Brain pericyte (primary cell): ENCODE data around the gene CXCR5.

Experiments used
- DNase-seq: peaks from one replicate; pipeline ENCODE4 v3.0.0-alpha.2; 2012; ENCODE audit warnings: low read depth, low spot score

Gene CXCR5

DNA sequence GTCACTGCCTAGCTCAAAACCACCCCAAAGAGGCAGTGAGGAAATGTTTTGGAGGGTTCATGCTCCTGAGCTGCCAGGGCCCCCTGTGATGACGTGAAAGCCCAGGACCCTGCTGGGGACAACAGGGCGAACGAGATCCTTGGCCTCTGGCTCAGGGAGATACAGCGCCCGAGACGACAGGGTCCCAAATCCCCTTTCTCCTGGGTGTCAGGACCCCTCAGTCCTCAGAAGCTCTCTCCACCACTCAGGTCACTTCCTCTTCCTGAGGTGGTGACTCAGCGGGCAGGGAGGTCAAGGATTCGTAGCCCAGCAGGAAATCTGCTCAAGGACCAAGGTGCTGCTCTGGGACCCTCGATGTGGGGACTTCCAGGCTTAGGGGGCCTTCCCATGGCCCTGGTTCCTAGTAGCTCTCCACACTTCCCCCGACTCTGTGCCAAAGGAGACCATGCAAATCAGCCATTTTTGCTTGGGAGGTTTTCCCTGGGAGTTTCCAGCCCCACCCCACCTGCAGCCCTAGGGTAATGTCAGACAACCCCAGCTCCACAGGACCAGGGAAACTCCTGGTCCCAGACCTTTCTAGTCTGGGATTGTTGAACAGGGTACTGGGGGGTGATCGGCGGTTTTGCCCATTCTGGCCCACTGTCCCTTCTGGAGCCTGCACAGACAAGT lies 29.2 kb downstream of the CXCR5 start:
- DNase-seq: no peak

DNA sequence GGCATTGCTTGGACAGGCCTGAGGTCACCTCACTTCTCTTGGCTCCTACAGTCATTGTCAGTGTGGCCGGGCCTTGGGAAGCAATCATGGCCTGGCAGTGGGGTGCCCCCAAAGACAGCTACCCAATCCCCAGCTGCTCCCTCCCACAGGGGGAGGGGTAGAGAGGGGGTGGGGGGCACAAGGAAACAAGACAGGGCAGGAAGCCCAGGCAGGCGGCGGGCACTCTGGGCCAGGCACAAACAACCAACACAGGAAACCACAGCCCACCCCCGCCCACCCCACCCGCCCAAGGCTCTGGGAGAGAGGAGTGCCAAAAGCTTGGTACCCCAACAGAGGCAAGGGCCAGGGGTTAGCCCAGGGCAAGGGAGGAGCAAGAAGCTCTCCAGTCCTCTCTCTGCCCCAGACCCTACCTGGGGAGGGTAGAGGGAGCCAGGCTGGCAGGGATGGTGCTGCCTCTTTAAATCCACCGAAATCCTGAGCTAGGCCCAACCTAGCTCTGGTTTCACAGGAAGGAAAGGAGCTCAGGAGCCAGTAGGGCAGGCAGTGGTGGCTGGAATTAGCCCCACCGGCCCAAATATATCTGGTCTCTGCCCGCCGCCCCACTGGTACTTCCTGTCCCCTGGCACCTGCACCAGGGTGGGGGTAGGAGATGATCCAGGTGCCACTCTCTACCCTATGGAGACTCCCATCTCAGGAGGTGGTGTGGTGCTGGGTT lies 29.9 kb downstream of the CXCR5 start:
- DNase-seq: no peak

DNA sequence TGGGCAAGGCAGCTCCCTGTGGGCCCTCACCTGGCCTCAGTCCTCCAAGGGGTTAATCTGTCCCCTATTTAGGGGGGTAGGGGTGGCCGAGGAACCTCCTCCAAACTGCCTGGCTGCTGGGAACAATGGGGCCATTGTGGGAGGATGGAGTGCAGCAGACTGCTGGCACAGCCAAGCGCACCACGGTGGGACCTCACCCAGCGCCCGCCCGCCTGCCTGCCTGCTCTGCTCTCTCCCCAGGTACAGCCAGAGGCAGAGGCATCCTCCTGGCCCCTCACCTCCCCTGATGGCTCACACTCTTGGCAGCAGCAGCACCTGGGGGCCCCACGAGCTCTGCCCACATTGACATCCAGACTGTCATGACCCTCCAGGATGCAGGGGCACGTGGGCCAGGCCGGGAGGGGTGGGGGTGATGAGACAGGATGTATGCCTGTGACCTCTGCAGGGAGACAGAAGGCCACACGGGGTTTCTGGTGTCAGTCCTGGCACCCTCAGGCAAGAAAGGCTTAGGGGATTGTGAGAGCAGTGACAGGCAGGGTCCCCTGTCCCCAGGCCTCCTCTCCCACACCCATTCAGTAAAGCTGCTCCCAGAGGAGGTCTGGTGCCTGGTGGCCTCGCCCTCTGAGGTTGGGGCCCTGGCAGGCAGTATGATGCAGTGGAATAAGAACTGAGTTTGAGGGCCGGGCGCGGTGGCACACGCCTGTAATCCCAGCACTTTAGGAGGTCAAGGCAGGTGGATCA lies 30.7 kb downstream of the CXCR5 start:
- DNase-seq: no peak

DNA sequence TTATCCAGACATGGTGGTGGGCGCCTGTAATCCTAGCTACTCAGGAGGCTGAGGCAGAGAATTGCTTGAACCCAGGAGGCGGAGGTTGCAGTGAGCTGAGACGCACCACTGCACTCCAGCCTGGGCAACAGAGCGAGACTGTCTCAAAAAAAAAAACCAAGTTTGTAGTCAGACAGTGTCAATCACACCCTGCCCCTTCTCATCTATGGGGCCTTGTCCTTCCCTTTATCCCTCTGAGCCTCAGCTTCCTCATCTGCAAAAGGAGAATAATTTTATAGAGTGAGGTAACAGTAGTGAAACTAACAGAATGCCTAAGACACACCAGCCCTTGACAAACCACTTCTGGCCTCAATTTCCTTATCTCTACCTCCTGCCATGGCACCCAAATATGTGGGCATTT lies 31.3 kb downstream of the CXCR5 start:
- DNase-seq: no peak

DNA sequence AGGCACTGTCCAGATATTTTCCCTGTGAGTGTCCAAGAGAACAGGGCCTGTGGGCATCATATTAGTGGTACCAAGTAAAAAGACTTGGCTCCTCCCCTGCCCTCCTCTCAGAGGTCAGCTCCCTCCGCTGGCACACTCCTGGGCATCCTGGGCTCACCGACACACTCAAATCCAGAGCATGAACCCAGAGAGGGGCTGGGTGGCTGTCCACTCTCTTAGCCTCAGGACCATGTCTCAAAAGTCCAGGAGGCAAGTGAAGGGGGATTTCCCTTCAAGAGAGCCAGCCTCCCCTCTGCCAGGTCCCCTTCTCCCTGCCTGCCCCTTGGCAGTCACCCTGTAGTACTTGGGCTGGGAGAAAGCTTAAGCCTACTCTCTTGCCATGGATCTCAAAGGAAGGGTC lies 31.7 kb downstream of the CXCR5 start:
- DNase-seq: no peak

DNA sequence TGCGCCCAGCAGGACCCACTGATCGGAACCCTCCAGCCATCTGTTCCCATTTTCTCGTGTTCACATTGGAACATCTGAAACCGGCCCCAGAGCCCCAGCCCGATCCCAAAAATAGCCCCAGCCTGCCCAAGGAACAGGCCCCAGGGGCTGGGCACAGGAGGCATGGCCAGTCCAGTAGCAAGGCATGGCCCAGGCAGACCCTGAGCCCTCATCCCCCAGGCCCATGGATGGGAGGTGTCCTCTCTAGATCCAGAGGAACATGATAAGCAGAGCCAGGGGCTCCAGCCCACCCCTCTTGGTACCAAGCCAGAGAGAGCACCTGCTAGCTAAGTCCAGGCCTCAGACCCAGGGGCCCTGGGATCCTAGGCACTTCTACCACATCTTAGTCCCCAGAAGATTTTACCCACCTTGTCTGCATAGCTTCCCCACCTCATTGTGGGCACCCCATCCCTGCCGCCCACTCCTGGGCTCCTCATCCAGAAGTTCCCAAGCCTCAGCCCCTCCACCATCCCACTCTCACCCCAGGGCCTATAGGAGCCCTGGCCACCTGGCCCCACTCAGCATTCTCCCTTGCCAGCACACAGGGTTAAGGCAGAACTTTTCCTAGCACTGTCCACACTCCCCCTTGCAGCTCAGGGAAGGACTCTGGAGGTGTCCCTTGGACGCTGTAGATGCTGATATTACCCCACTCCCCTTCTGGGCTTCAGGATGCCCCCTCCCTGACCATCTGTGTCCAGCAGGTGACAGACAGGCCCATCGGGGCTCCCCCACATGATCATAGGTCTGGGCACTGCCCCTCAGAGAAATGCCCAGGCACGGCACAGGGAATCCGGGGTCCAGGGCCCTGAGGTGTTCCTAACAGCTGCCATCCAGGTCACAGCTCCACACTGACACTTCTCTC lies 32.5 kb downstream of the CXCR5 start:
- DNase-seq: no peak

DNA sequence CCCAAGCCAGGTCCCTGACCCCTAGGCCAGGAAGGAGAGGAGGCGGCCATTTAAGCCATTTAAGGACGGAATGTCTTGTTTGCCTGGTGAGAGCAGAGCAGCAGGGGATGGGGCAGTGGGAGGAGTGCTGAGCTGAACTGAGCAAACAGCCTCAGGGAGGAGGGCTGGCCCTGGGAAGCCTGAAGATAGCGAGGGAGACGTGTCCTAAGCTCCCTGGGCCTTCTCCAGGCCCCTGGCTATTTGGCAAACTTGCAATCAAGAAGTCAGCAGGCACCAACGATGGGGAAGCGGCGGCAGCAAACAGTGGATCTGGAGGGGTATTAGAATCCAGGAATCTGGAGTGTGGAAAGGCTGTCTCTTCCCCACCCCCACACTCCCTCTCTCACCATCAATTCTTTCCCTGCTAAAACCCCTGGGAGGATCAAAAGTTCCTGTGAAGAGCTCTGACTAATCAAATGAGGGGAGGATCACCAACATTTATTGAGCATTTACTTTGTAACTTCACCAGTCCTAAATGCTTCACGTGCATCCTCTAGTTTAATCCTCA lies 33.2 kb downstream of the CXCR5 start:
- no peak for DNase-seq

DNA sequence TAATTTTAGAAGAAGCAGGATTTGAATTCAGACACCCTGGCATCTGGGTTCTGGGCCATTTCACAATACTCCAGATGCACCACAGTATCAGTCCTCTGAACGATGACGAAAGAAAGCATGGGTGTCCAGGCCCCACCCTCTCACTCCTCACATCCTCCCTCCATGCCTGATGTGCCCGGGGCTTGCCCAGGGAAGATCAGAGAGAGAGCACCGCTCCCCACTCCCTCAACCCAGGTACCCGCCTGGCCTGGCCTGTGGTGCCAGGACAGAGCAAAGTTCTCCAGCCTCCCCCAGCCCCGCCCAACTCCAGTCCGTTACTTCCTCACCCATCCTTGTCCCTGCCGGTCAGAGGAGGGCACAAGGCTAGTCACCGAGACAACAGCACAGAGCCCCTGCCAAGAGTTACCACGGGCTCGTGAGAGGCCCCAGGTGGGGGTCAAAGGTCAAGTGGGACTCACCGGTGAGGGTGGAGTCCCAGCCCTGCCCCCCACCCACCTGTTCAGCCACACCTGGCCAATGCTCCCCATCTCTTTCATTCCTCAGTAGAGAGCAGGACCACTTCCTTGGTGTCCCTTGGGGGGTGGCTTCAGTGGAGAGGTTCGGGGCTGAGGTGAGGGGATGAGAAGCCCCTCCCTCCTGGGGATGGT lies 33.9 kb downstream of the CXCR5 start:
- DNase-seq: no peak

DNA sequence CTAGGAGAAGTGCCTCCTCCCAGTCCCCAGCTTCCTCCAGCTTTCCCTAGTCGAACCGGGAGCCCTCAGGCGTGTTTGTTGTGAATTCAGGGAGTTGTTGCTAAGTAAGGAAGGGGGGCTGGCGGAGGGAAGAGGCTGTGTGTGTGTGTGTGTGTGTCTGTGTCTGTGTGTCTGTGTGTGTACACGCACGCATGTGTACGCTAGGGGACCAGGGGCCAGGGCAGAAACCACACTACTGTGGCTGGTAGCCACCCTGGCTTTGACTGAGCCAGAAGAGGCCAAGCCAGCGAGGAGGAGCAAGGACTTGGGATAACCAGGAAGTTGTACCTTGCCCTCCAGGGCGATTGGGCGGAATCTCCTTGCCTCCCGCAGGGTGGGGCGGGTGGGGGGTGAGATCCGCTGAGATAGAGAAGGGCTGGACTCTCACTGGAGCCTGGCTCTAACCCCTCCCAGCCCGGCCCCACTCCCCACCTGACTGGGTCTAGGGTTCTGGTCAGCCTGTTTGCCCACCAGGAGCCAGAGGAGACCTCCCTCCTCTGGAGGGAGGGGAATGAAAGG lies 34.5 kb downstream of the CXCR5 start:
- DNase-seq: peak; percentile 86

DNA sequence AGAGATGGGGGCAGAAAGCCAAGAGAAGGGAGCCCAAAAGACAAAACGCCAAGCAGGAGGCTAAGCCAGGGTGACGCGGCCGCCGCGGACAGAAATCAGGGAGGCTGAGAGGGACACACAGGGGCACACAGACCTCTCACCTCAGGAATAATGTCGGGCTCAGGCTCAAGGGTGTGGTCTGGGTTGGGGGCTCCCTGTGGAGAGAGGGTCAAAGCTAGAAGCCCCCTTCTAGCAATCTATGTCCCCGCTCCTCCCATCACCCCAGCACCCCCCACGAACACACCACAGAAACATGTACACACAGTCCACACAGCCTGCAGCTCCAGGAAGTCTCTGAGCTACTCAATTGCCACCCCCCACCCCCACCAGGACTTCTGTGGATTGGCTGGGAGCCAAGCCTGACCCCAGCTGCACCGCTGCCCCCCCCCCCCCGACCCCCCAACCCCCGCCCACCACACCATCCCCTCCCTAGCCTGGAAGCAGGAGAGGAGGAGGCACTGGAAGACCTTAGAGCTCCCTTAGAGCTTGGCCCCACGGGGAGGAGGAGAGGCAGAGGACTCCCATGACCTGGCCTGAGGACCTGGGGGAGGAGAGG lies 35.1 kb downstream of the CXCR5 start:
- DNase-seq: no peak

DNA sequence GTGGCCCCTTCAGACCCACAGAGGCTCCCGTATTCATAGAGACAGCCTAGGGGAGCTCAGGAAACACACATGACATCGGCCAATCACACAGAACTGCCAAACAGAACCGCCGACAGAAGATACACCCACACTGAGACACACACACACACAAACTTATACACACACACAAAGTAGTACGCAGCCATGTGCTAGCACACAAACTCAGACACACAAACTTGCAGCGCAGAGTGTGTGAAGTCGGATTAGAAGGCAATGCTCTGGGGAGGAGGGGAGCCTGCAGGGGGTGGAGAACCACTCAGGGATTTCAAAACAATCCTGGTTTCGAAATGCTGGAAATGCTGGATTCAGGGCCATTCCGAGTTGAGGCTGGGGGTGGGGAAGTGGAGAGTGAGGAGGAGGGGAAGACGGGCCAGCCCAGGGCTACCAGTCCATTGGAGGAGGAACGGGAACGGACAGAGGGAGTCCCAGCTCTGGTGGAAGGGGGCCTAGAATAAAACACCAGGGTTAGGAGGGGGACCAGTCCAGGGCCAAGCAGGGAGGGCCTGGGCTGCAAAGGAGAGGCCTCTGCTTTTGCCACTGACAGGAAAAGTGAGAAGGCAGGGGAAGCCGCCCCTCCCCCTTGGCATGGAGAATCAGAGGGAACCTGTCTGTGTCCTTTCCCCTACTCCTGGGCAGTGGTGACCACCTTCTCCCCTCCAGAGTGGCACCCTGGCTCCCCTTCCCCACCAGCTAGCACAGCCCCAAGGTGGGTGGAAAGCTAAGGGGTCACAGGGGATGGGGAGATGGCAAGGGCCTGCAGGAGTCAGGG lies 37.6 kb downstream of the CXCR5 start:
- DNase-seq: no peak

DNA sequence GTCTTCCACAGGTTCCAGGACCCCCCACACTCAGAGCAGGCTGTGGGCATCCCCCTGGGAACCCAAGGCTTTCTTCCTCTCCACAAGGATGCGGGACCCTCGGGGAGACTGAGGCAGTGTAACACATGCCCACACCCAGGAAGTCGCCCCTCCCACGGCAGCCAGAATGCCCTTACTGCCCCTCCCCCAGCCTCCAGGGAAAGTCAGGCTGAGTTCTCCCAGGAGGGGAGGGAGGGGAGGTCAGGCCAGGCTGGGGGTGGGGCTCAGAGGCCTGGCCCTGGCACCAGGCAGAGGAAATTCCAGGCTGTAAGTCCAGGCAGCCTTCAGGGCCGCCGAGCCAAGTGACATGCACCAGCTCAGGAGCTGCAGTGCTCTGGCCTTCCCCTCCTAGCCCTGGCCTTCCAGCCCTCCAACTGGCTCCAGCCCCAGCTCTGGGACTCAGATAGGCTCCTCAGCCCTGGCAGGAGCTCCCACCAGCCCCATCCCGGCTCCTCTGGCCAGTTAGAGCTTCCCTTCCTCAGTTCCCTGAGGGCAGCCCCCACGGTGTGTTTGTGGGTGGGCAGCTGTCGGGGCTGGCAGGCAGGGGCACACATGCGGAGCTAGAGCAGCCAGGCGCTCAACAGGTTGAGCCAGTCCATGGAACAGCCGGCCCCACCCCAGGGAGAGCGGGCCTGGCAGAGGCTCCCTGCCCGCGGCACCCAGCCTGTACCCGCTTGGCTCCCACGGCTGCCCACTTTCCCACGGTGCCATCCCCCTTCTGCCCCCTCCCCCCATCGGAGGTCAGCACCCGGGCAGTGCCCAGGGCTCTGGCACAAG lies 38.4 kb downstream of the CXCR5 start:
- DNase-seq: no peak

DNA sequence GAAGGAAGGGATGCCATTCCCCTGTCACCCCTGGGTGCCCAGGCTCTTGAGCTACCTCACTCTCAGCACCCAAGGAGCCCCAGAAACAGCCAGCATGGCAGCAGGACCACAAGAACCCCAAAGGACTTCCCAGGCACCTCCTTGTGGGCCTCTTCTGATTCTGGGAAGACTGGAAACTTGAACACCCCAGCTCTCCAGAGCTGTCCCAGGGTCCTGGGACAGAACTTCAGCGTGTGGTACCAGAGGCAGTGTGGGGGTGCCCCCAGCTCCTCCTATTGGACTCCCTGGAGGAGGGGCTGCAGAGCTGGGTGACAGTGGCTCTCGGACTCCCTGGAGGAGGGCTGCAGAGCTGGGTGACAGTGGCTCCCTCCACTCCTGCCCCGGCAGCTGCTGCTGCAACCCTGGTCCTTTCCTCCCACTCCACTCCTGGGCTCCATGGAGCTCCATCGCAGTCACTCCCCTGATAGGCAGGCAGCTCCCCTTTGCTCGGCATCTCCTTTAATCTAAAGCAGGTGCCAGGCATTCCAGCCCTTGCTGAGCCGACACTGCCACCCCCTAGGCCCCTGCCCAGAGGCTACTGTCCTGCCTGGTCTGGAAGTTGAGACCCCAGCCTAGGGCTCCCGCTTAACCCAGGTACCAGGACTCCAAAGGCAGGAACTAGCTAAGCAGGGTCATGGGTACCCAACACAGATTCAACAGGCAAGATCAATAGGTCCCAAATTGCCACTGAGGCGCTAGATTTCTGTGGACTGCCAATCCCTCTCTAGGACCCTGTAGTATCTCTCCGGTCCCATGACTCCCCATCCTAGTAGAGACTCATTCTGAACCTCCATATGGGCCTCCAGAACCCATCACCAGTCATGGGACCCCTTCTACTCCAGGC lies 39.3 kb downstream of the CXCR5 start:
- DNase-seq: no peak

DNA sequence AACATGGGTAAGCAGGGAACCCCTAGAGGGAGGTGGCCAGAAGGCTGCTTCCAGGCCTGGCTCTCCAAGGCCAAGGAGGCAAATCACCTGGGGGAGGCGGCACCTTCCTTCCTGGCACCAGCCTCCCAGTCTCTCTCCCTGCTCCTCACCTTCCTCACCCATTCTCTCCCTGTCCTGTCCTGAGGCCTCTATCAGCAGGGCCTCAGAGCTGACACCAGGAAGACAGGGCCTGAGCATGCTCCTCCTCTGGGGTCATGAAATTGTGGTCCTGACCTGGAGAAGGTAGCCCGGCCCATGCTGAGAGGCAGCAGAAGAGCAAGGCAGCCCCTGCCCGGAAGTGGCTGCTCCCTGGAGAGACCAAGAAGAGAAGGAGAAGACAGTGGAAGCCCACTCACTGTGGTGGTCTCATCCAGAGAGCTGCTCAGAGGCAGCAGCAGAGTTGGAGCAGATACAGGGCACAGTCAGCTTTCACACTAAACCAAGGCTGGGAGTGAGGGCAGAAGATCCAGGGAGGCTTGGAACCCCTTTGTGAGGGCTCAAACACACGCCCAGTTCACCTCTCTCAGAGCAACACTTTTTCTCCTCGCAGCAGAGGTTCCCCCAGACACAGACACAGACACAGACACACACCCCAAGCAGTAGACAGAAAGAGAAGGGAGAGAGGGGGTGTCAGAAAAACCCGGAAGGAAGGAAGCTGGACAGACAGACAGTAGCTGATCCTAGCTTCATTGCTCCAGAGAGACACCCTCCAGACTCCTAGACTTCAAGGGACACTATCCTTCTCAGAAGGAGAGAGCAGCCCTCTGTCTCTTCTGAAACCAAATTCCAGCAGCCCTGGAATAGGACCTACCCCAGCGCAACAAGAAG lies 40.3 kb downstream of the CXCR5 start:
- DNase-seq: no peak

DNA sequence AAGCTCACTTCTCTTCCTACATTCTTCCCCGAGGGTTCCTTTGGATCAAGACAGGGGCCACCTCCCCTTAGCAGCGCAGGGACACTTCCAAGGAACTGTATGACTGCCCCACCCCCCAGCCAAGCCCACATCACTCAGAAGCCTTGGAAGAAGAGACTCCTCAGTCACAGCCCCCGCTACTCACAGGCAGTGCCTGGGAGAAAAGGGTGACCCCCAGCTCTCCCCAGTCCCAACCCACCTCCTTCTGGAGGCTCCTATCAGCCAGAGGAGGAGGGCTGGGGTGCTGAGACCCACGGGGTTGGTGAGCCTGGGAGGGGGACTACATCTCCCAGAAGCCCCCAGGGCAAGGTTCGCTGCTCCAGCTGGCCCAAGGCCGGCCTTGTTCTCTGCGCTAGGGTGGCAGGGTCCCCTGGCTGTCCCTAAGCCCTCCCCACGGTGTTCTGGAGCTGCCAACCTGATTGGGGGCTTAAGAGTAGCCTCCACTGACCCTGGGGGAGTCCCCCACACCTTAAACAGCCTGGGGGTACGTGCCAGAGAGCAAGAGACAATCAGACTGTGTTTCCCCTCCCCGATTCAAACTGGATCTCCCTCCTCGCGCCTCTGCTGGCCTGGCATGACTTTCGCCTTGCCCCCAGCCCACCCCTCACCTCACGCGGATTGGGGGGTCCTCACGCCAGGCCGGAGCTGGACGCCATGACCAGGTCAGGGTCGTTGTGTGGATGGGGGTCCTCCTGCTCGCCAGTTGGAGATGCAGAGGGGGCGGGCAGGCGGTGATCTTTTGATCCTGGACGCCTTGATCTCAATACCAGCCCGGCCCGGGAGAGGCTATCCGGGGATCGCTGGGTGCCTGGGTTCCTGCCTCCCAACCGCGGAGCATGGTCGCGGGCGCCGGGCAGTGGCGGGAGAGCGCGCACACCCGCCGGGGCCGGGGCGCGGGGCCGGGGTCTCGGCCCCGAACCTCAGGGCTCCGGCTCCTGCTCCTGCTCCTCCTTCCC lies 41.2 kb downstream of the CXCR5 start:
- no peak for DNase-seq
